NCI-H187 treated with DMSO at 0.1 percent for 48 hours (cell line): ENCODE data around the gene FBXO27.
"Not testable (repeated sequence)": the region's sequence is repeated elsewhere in the genome, so short reads cannot be mapped to it uniquely, and the experiment has no call there.

Source experiments
- DNase-seq: peaks from one replicate; lab custom pipeline; 2025; lab: John Stamatoyannopoulos, UW

The FBXO27 gene, protein sequence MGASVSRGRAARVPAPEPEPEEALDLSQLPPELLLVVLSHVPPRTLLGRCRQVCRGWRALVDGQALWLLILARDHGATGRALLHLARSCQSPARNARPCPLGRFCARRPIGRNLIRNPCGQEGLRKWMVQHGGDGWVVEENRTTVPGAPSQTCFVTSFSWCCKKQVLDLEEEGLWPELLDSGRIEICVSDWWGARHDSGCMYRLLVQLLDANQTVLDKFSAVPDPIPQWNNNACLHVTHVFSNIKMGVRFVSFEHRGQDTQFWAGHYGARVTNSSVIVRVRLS

DNA sequence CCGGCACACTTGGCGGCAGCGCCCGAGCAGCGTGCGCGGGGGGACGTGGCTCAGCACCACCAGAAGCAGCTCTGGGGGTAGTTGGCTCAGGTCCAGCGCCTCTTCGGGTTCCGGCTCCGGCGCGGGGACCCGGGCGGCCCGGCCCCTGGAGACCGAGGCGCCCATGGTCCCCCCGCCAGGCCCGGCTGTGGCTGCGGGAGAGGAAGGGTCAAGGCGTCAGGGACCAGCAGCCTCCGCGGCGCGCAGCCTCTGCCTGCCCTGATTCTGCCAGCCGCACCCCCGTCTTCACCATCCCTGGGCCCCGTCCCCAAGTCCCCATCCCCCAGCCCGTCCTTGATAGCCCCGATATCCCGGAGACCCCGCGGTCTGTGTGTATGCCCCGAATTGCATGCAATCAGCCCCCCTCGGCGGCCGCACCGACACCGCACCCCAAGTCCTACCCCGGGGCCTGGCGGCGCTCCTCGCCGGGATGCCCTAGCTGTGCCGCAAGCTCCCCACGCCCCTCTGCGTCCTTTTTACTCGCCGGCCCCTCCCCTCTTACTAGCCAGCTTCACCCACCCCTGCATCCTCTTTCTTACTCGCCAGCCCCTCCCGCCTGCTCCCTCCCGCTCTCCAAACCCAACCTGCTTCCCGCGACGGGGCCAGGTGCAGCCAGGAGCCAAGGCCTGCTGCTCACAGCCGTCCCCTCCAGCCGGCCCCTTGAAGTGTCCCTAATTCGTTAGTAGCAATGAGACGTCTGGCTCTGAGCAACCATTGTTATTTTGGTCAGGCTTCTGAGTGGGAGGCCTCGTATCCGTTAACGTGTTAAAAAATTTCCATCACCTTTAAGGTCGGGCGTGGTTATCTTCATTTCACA lies at the start of gene FBXO27:
Gene FBXO27, minus strand, starts transcription at position 487 of the 856 bp plus-strand sequence. Its CDS starts 322 bp downstream, at position 165.
- DNase-seq = no peak

DNA sequence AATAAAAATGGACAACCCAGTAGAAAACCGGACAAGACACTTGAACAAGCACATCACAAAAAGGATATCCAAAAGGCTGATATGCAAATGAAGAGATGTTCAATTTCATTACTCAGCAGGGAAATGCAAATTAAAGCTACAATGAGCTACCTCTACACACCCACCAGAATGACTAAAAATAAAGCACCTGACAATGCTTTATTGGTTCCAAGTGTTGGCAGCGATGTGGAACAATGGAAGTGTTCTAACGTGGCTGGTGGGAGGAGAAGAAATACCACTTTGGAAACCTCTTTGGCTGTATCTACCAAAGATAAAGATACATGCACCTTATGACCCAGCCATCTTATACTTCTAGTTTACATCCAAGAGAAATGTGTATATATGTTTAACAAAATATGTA lies 48.1 kb upstream of the FBXO27 start:
- no peak for DNase-seq

DNA sequence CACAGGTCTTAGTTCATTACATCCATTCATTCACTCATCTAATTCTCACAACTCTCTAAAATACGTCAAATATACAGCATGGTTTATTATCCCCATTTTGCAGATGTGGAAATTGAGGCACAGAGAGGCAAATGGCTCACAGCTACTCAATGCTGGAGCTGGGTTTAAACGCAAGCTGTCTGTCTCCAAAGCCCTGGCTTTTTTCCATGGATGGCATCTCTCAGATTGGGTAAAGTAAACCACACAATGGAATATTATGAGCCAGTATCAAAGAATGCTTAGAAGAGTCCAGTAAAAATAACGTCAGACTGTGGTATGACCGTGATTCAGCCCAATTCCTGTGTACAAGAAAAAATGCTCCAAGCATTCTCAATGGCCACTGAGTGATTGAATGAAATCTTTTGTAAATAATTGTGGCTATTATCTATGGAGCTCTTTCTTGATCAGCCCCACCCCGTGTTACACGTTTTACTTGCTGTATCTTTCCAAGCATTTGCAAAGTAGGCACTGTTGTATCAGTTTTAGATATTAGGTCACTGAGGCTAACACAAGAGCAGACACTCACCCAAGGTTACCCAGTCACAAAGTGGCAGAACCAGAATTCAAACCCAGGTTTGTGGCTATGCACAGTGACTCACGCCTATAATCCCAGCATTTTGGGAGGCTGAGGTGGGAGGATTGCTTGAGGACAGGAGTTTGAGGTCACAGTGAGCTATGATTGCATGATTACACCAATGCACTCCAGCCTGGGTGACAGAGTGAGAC lies 46.3 kb upstream of the FBXO27 start:
- no peak for DNase-seq

DNA sequence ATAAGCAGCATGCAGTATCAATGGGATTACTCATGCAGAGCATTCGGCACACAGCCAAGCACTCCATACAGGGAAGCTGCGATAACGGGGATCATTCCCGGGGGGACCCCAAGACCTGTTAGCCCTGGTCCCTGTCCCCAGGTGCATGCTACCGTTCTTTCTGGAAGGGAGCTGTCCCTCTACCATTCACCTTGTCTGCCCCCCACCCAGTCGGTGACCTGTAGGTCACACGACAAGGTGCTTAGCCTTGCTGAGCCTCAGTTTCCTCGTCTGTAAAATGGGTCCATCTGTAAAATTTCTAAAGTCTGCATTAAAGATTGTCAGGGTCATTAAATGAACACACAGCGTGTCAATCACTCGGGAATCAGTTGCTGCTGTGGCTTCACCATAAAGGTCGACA lies 45.0 kb upstream of the FBXO27 start:
- no peak for DNase-seq

DNA sequence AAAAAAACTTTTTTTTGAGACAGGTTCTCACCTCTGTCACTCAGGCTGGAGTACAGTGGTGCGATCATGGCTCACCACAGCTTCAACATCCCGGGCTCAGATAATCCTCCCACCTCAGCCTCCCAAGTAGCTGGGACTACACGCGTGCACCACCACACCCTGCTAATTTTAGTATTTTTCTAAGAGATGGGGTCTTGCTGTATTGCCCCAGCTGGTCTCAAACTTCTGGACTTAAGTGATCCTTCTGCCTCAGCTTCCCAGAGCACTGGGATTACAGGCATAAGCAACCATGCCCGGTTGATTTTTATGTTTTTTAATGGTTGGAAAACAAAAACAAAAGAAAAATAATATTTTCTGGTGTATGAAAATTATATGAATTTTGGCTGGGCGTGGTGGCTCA lies 42.6 kb upstream of the FBXO27 start:
- DNase-seq = no peak

DNA sequence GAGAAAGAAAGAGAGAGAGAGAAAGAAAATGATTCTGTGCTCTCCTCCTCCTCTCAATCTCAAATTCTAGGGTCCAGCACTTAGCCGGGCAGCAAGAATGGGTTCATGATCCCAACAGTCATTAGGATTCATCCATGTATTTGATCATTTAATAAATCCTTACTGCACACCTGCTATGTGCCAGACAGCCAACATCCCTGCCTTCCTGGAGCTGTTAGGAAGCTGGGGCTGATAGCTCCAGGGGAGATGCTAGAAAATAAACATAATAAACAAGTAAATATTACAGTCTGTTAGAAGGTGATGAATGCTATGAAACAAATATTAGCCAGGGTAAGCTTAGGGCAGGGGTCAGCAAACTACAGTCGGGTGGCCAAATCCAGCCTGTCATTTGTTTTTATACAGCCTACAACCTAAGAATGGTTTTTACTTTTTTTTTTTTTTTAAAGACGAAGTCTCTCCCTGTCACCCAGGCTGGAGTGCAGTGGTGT lies 41.9 kb upstream of the FBXO27 start:
- no peak for DNase-seq

DNA sequence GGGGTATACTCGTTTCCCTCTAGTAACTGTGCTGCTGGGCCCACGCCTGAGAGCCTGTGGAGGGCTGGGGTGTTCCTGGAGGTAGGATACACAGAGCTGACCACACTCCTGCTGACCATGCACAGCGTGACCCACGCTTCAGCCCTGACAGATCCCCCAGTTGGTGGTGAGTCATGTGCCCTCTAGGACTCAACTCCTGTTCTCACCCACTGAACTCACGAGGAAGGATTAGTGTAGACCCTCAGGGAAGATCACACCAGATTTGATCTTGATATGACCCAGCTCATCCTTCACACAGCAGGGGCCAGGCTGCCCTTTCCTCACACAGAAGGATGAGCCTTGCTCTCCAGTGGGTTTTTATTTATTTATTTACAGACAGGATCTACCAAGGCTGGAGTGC lies 38.5 kb upstream of the FBXO27 start:
- no peak for DNase-seq

DNA sequence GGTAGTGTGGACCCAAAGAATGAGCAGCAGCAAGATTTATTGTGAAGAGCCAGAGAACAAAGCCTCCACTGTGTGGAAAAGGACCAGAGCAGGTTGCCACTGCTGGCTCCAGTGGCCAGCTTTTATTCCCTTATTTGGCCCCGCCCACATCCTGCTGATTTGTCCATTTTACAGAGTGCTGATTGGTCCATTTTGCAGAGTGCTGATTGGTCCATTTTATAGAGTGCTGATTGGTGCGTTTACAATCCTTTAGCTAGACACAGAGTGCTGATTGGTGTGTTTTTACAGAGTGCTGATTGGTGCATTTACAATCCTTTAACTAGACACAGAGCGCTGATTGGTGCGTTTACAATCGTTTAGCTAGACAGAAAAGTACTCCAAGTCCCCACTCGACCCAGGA lies 35.9 kb upstream of the FBXO27 start:
- DNase-seq = not testable (repeated sequence)

DNA sequence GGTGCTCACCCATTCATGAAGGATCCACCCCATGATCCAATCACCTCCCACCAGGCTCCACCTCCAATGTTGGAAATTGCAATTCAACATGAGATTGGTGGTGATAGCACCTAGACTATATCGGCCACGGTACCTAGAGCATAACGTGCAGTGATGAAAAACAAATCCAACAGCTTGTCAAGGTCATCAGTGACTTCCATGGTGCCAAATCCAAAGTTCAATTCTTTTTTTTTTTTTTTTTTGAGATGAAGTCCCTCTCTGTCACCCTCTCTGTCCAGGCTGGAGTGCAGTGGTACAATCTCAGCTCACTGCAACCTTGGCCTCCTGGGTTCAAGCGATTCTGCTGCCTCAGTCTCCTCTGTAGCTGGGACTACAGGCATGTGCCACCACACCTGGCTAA lies 34.8 kb upstream of the FBXO27 start:
- DNase-seq = no peak

DNA sequence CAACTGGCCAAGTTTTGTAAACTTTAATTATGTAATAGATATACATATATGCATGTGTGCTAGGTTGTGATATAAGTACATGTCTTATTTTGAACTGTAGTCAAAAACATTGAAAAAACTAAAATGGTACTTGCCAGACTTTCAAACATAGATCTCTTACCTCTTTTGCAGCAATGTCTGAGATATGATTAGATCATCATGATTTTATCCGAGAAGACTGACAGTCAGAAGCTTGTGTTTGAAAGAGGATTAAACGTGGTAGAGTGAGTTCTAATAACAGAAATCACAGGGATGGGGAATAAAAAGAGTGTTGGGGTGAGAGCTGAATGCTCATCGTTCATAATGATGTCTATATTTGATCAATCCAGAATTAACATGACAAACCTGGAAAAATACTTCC lies 33.6 kb upstream of the FBXO27 start:
- DNase-seq = no peak

DNA sequence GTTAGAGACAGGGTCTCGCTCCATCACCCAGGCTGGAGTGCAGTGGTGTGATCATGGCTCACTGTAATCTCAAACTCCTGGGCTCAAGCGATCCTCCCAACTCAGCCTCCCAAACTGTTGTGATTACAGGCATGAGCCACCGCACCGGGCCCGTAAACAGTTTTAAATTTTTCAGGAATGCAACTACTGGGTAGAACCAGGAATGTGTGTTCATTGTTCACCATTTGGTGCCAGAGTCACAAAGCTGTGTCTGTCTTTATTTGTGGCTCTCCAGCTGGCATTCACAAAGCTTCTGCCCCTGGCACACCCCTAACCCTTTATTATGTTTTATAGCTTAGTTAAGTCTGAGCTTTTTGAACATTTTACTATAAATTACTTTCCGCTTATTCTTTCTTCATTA lies 32.1 kb upstream of the FBXO27 start:
- DNase-seq = no peak

DNA sequence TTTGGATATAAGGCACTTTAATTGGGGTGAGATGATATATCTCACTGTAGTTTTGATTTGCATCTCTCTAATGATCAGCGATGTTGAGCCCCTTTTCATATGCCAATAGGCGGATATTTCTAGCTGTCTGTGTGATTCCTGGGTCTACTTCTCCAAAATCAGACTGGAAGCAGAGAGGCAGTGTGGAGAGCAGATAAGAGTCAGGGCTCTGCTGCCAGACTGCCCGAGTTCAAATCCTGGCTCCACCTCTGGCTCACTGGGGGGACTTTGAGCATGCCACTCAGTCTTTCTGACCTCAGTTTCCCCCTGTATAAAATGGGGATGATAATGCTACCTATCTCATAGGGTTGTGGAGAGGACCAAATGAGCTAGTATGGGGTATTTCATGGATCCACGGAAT lies 27.8 kb upstream of the FBXO27 start:
- no peak for DNase-seq

DNA sequence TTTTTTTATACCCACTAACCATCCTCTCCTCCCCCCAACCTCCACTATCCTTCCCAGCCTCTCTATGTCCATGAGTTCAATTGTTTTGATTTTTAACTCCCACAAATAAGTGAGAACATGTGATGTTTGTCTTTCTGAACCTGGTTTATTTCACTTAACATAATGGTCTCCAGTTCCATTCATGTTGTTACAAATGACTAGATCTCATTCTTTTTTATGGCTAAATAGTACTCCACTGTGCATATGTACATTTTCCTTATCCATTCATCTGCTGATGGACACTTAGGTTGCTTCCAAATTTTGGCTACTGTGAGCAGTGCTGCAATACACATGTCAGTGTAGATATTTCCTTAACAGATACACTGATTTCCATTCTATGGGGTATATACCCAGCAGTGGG lies 27.0 kb upstream of the FBXO27 start:
- DNase-seq = no peak

DNA sequence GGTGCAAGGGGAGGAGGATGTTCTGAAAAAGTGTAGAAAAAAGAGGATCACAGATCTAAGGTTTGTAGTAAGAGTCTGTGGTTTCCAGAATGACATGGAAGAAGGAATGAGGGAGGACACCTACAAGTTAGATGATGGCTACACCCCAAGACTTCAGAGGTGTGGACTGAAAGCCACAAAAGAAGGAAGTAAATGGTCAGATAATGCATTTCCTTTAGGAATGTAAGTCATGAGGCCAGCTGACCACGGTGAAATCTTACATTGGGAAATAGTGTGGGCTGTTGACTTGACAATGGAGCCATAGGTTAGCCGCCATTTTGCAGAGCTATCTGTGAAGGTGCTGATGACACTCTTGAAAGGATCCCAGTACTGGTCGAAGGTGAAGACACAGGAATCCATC lies 25.3 kb upstream of the FBXO27 start:
- no peak for DNase-seq

DNA sequence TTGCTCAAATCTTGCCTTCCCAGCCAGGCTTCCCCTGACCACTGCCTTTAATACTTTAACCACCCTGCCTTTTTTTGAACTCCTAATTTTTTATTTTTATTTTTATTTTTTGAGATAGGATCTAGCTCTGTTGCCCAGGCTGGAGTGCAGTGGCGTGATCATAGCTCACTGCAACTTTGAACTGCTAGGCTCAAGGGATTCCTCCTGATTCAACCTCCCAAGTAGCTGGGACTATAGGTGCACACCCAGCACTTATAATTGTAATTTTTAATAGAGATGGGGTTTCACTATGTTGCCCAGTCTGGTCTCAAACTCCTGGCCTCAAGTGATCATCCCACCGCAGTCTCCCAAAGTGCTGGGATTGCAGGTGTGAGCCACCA lies 21.7 kb upstream of the FBXO27 start:
- DNase-seq = no peak

DNA sequence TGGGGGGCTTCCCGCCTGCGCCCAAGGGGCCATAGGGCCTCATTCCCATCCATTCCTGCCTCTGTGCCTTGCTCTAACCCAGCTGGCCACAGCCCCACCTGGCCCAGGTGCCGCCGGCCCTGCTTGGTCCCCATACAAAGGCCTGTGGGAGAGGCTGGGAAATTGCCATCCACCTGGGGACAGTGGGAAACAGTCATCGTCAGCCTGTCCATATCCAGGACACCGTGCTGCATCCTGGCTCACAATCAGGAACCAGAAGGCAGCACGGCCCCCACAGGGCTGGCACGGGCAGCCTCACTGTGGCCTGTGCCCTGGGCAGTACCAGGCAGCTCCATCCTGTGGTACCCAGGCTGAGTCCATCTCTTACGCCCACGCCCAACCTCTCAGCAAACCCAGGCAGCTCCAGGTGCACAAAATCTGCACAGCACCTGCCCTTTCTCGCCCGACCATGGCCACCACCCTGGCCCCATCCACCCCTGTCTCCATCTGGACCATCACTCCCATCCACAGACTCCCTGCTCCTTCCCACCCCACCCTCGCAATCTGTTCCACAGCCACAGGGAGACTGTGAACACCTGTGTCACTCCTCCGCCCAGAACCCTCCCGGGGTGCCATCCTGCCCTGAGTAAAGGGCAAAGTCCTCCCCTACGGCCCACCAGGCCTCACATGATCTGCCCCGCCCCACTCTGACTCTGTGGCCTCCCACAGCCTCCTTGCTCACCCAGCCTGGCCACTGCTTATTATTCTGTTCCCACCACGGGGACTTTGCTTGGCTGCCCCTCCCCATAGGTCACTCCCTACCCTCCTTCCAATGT lies 21.1 kb upstream of the FBXO27 start:
- DNase-seq = no peak

DNA sequence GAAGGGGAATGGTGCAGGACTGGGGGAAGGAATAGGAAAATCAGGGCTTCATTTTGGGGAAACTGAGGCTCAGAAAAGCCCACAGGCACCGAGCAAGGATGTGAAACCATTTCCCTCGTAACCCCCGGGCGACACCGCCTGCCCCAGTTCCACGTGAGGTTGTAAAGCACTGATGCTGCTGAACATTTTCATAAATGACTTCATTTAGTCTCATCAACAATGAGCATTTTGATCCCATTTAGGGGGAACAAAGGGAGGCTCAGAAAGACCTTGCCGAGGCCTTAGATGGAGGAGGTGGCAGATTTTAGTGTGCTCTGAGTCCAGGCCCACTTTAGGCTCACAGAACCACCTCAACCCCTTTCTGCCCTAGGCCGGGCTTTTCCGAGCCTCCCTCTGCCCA lies 20.5 kb upstream of the FBXO27 start:
- DNase-seq = no peak

DNA sequence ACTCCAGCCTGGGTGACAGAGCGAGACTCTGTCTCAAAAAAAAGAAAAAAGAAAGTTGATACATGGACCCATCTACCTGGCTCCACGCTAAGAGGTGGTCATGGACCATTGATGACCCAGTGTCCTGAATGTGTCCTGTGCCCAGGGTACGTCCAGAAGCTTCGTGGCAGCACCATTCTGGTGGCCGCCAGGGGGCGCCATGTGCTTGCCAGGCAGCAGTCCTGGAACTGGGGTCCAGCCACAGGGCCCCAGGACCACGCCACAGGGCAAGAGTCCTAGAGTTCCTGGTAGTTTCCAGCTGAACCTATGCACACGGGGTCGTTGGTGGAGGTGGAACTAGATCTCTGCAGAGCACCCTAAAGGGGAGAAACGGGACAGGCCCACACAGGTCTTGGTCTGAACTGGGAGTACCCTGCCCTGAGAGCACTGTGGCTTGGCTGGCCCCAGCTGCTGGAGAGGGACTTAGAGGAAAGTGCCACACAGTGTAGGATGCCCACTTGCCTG lies 19.9 kb upstream of the FBXO27 start:
- no peak for DNase-seq

DNA sequence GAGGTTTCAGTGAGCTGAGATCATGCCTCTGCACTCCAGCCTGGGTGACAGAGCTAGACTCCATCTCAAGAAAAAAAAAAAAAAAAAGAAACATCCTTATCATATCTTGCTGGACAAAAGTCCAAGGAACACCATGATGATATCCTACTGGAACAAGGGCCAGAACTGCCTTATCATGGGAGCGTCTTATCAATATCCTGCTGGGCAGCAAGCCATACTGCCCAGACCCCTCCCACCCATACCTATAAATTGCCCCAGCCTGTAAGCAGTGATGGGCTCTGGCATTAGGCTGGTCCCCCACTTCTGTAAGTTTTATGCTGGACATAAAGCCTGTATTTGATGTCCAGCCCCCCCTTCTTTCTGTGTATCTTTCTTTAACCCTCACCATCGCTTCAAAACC lies 14.7 kb upstream of the FBXO27 start:
- DNase-seq = no peak

DNA sequence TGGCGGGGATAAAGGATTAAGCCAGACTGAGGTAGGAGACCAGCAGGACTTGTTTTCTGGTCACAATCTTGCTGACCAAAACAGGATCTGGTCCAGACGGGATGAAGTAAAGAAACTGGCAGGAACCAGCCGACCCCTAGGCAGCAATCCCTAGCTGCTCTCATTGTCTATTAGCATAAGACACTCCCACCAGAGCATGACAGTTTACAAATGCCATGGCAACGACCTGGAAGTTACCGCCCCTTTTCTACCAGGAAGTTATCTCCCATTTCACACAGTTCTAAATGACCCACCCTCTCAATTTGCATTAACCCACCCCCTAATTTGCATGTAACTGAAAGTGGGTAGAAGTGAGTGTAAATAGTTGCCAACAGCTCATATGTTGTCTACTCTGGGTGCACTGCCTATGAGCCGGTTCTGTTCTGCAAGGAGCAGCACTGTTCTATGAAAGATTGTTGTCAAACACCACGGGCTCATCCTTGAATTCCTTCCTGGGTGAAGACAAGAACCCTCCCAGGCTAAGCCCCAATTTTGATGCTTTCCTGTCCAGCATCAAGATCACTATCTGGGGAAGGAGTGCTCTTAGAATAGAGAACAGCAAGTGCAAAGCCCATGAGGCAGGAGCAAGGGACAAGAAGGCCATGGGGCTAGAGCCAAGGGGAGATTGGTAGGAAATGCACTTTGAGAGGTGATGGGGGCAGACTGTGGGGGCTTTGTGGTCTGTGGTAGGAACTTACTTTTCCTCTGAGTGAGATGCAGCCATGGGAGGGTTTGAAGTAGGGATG lies 13.9 kb upstream of the FBXO27 start:
- no peak for DNase-seq

DNA sequence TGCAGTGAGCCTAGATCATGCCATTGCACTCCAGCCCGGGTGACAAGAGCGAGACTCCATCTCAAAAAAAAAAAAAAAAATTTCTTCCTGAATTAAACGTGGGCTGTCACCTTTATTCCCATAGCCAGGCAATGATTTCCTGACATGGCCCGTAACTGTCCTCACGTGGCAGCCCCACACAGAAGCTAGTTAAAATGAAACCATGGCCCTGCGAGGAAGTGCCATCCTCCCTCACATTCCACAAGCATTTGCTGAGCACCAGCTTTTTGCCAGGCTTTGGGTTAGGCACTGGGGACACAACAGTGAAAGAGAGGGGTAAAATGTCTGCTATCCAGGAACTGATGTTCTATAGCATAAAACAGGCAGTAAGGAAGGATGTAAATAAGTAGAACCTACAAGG lies 13.2 kb upstream of the FBXO27 start:
- DNase-seq = no peak
